T-helper 17 cell (primary cell): Measurements from ENCODE around the gene LIPH. TPM values are rescaled to one million over a fixed set of nuclear protein-coding genes. Genes with fewer than 3 reads are reported as not detected.
"Not testable (repeated sequence)": the region's sequence is repeated elsewhere in the genome, so short reads cannot be mapped to it uniquely, and the experiment has no call there.

Source experiments
- ATAC-seq: fragments of 150-1000 bp; cut with Tn5 transposase; 2 replicates; pipeline ENCODE4 v1.10.0; 2021; ENCODE audit warnings: mild to moderate bottlenecking, moderate library complexity
- DNase-seq, 3 donors: peaks; one replicate each; pipeline versions ENCODE4 v3.0.0 to v3.0.0-alpha.2; 2020 to 2021
- H3K9me3 ChIP-seq: one replicate; pipeline ENCODE4 v1.7.0; 2013; ENCODE audit warnings: low read length, mild to moderate bottlenecking; ENCODE audit not compliant: control insufficient read depth, poor library complexity, severe bottlenecking
- H3K27ac Mint-ChIP-seq: one replicate; pipeline ENCODE4 v1.8.0; 2022; ENCODE audit warnings: mild to moderate bottlenecking, moderate library complexity, mixed read lengths
- H3K27me3 Mint-ChIP-seq: one replicate; pipeline ENCODE4 v1.8.0; 2022; ENCODE audit warnings: mixed read lengths
- H3K36me3 Mint-ChIP-seq: one replicate; pipeline ENCODE4 v1.8.0; 2022; ENCODE audit warnings: low read depth, mixed read lengths
- H3K4me1 Mint-ChIP-seq: one replicate; pipeline ENCODE4 v1.8.0; 2022; ENCODE audit warnings: mild to moderate bottlenecking, mixed read lengths
- H3K4me3 Mint-ChIP-seq: one replicate; pipeline ENCODE4 v1.8.0; 2022; ENCODE audit warnings: mild to moderate bottlenecking, moderate library complexity, mixed read lengths
- total RNA-seq, 4 donors: library from RNA in 2 of 4; stranded (reverse) in 2 of 4; gene quantifications; one replicate each; pipeline ENCODE4 v1.2.3 and lab custom pipeline; 2022 to 2026

Gene LIPH
- total RNA-seq: 1 to 10 TPM in 1 of 2 donors, under 1 TPM in 1; 0.32 to 1.7 TPM
- 0 reads per million in 2 donors for total RNA-seq (lab: John Stamatoyannopoulos, UW)

DNA sequence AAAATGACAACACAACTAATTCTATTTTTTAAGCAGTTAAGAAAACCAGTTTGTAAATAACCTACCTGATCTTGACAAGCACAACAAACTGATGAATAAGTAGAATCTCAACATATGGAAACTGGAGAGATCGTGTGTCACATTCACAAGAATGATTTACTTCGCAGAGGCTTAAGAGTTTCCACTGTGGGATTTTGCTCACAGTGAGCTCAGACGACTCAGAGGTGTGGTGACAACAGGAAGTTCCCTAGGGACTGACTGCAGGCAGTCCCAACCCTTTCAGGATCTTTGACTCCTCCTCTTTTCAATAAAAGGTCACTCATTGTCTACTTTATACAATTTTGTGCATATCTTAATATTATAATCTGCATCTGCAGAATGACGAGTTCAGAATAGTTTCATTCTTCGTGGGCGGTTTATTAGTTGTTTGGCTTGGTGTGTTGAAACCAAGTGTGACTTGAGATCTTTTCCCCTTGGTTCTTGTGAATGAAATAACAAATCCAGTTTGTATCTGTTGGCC lies at the start of gene LIPH:
Gene LIPH (minus strand): TSS at position 231 of the 520 bp plus-strand sequence. CDS start 117 bp downstream, at position 114.
- no peak within 1 kb of the TSS for H3K4me3 Mint-ChIP-seq
- H3K36me3 Mint-ChIP-seq: no peaks in the 10 kb centered on the region
- ATAC-seq: no peak
- H3K9me3 ChIP-seq: no peaks in the 10 kb centered on the region
- H3K27me3 Mint-ChIP-seq: no peaks in the 10 kb centered on the region
- peaks cover 3% of the 10 kb centered on the region for H3K4me1 Mint-ChIP-seq
- H3K27ac Mint-ChIP-seq: no peak within 1 kb of the TSS
- DNase-seq: no peak

DNA sequence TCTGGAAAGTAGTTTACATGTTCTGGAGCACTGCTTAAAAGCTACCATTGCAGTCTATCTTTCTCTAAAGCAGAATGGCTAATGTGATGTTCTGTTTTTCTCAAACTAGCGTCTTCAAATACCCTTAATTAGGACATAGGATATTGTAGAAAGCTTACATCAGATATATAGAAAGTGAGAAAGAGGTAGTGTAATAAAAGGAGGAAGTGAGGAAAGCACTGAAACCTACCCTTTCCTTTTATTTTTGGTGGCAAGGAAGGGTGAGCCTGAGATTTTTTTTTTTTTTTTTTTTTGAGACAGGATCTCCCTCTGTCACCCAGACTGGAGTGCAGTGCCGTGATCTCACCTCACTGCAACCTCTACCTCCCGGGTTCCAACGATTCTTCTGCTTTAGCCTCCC lies 43.1 kb upstream of the LIPH start:
- H3K4me1 Mint-ChIP-seq: peaks cover 14% of the 10 kb centered on the region
- ATAC-seq (peak; percentile 50), DNase-seq (no peak)
- no peaks in the 10 kb centered on the region for H3K9me3 ChIP-seq
- H3K36me3 Mint-ChIP-seq: peaks cover 7% of the 10 kb centered on the region
- H3K4me3 Mint-ChIP-seq: peak overlapping the region; percentile 21
- no peak overlapping the region for H3K27ac Mint-ChIP-seq
- no peaks in the 10 kb centered on the region for H3K27me3 Mint-ChIP-seq

DNA sequence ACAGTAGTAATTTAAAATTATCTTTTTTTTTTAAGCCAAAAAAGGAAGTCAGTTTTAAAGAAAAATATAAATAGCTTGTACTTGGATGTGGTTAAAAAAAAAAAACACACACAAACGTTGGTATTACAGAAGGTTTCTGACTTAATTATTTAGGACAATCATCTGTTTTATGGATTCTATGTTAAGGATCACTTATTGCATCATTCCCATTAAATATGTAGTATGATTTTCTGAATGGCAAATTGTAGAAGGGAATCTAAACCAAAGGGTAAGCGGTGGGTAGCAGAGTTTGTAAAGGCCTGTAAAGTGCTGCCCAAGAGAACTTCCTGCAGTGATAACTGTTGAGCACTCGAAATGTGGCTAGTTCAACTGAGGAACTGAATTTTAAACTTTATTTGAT lies 41.7 kb upstream of the LIPH start:
- H3K27ac Mint-ChIP-seq: no peak overlapping the region
- H3K36me3 Mint-ChIP-seq: peaks cover 4% of the 10 kb centered on the region
- DNase-seq (no peak), ATAC-seq (no peak)
- H3K27me3 Mint-ChIP-seq: no peaks in the 10 kb centered on the region
- no peaks in the 10 kb centered on the region for H3K9me3 ChIP-seq
- H3K4me3 Mint-ChIP-seq: no peak overlapping the region
- H3K4me1 Mint-ChIP-seq: peaks cover 11% of the 10 kb centered on the region

DNA sequence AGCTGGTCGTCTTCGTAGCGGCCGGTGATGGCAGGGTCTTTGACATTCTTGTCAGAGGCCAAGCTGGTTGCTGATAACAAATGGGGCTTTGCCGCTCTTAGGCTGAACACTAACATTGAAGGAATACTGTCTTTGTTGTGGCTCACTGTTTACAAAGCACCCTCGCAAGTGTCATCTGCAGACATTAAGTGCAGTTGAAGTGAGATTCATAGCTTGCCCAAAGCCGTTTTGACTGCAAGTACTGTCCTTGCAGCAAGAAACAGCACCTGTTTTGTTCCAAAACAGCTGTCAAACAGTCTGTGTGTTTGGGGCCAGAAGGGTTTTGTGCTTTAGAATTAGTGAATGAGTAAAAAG lies 34.3 kb upstream of the LIPH start:
- H3K27me3 Mint-ChIP-seq: no peaks in the 10 kb centered on the region
- H3K36me3 Mint-ChIP-seq: no peaks in the 10 kb centered on the region
- H3K4me1 Mint-ChIP-seq: peaks cover 22% of the 10 kb centered on the region
- H3K27ac Mint-ChIP-seq: peak overlapping the region; percentile 94
- peak; percentile 1 for ATAC-seq
- H3K4me3 Mint-ChIP-seq: peak overlapping the region; percentile 88
- H3K9me3 ChIP-seq: no peaks in the 10 kb centered on the region
- no peak for DNase-seq

DNA sequence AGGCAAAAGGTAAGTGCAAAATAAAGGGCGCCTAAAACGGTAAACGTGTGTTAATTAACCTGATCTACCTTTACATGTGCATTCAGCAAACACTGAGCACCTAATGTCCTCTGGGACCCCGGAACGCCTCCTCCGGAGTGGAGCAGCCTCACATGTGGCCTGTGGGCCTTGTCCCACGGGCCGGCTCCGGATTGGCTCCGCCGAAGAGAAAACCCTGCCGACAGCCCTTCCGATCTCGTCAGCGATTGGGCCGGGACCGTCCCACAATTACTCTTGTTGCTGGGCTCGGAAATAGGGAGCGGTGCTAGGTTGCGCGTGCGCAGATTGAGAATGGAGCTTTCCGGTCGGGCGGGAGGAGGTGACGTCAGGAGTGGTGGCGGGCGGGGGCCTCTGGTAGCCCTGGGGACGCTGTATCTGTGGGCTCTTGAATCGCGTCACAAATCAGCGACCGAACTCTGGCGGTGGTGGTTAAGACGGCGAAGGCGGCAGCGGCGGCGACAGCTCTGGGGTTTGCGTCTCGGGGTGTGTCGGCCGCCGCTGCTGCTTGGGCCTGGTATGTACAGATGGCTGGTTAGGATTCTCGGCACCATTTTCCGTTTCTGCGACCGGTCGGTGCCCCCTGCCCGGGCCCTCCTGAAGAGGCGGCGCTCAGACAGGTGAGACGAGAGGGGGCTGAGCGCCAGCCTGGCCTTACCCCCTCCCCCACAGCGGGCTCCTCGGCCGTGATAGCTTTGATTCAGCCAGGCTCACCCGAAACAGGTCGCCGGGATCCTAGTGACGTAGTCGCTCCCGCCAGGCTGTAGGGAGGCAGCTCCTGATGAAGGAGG lies 33.7 kb upstream of the LIPH start, which contains the start of gene SENP2:
Gene SENP2 (plus strand): TSS at position 437 of the 827 bp plus-strand sequence. CDS start 119 bp downstream, at position 556.
- no peaks in the 10 kb centered on the region for H3K36me3 Mint-ChIP-seq
- peak within 1 kb of the TSS; percentile 88 for H3K4me3 Mint-ChIP-seq
- DNase-seq (peak; percentile 97 to 99 (median 98)), ATAC-seq (peak; percentile 93)
- H3K27ac Mint-ChIP-seq: peak within 1 kb of the TSS; percentile 94
- H3K4me1 Mint-ChIP-seq: peaks cover 22% of the 10 kb centered on the region
- H3K27me3 Mint-ChIP-seq: no peaks in the 10 kb centered on the region
- no peaks in the 10 kb centered on the region for H3K9me3 ChIP-seq

DNA sequence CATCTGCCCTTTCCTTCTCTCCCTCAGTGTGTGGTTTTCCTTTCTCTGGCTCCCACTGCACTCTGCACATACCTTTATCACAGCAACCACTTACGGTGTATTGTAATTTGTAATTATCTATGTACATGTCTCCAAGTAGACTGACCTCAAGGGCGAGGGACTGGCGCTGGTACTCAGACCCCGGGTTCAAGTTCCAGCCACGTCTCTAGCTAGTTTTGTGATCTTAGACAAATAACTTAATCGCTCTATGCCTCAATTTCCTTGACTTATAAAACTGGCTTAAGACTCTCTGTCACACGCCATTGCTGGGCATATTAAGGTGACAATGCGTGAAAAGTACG lies 33.1 kb upstream of the LIPH start:
- H3K36me3 Mint-ChIP-seq: no peaks in the 10 kb centered on the region
- peaks cover 4% of the 10 kb centered on the region for H3K27me3 Mint-ChIP-seq
- no peak for DNase-seq
- ATAC-seq: no peak
- no peaks in the 10 kb centered on the region for H3K9me3 ChIP-seq
- peaks cover 21% of the 10 kb centered on the region for H3K4me1 Mint-ChIP-seq
- peak overlapping the region; percentile 88 for H3K4me3 Mint-ChIP-seq
- peak overlapping the region; percentile 94 for H3K27ac Mint-ChIP-seq

DNA sequence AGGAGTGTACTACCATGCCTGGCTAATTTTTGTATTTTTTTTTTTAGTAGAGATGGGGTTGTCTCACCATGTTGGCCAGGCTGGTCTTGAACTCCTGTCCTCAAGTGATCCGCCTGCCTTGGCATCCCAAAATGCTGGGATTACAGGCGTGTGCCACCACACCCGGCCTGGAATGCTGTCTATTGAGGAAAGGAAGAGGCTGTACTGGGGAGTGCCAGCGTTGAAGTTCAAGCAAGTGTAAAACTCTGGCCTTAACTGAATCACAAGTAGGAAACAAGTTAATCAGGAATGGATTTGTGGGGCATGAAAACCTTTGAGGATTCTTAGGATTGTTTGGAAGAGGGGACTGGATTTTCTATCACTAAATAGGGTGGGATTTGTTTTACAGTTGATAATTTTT lies 32.3 kb upstream of the LIPH start:
- peaks cover 4% of the 10 kb centered on the region for H3K27me3 Mint-ChIP-seq
- H3K36me3 Mint-ChIP-seq: no peaks in the 10 kb centered on the region
- H3K4me3 Mint-ChIP-seq: peak overlapping the region; percentile 41
- DNase-seq: no peak
- no peaks in the 10 kb centered on the region for H3K9me3 ChIP-seq
- H3K27ac Mint-ChIP-seq: peak overlapping the region; percentile 94
- no peak for ATAC-seq
- H3K4me1 Mint-ChIP-seq: peaks cover 21% of the 10 kb centered on the region

DNA sequence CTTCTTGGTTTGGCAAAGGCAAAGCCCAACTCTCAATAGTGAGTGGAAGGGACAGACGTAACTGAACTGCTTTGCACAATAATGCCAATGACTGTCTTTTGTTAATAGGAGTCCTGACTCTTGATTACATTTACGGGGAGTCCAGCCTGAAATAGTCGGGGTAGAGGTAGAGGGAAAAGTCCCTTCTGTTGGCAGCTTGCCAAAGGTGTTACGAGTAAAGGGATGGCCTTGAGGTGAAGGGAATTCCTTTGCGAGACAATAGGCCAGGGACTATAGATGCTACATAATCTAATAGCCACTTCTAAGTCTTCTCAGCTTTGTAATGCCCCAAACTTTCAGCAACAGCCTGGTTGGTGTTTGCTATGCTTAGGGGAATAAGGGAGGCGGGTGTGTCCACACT lies 31.5 kb upstream of the LIPH start:
- Mint-ChIP-seq H3K27me3 (peaks cover 4% of the 10 kb centered on the region), H3K4me3 (no peak overlapping the region), H3K4me1 (peaks cover 21% of the 10 kb centered on the region), H3K27ac (no peak overlapping the region), H3K36me3 (no peaks in the 10 kb centered on the region)
- ATAC-seq (no peak), DNase-seq (no peak)
- H3K9me3 ChIP-seq: no peaks in the 10 kb centered on the region

DNA sequence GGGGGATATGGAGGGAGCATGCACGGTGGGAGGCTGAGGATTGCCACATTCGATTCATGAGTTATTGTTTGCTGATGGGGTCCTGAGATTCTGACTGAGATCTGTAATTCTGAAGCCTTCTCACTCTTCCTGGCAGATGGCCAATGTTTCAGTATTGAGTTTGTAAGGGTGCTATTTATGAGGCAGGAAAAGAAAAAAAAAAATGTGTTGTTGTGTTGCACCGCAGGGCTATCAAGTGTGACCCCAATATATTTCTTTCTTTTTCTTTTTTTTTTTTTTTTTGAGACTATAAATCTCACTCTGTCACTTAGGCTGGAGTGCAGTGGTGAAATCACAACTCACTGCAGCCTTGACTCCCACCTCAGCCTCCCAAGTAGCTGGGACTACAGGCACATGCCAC lies 30.5 kb upstream of the LIPH start:
- DNase-seq (no peak), ATAC-seq (no peak)
- H3K27me3 Mint-ChIP-seq: peaks cover 4% of the 10 kb centered on the region
- peaks cover 13% of the 10 kb centered on the region for H3K4me1 Mint-ChIP-seq
- no peaks in the 10 kb centered on the region for H3K36me3 Mint-ChIP-seq
- H3K4me3 Mint-ChIP-seq: no peak overlapping the region
- no peaks in the 10 kb centered on the region for H3K9me3 ChIP-seq
- H3K27ac Mint-ChIP-seq: no peak overlapping the region

DNA sequence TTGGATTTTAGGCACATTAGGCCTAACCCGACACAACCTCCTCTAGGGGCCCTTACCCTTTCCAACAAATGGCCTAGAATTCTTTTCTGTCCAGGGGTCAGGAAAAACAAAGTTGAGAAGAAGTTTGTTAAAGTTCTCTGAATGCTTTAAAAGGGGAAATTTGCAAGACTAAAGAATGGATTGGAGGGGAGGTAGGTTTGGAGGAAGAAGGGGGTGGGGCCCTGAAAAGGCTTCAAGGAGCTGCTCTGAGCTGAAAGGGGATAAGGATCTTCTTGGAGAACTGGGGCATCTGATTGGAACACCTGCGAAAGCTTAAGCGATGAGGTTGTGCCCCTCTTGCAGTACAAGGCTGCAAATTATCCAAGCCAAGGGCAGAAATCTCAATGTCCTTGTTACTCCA lies 29.8 kb upstream of the LIPH start:
- Mint-ChIP-seq H3K4me3 (no peak overlapping the region), H3K36me3 (no peaks in the 10 kb centered on the region), H3K27ac (no peak overlapping the region), H3K4me1 (peaks cover 13% of the 10 kb centered on the region), H3K27me3 (peaks cover 4% of the 10 kb centered on the region)
- no peak for ATAC-seq
- no peak for DNase-seq
- no peaks in the 10 kb centered on the region for H3K9me3 ChIP-seq

DNA sequence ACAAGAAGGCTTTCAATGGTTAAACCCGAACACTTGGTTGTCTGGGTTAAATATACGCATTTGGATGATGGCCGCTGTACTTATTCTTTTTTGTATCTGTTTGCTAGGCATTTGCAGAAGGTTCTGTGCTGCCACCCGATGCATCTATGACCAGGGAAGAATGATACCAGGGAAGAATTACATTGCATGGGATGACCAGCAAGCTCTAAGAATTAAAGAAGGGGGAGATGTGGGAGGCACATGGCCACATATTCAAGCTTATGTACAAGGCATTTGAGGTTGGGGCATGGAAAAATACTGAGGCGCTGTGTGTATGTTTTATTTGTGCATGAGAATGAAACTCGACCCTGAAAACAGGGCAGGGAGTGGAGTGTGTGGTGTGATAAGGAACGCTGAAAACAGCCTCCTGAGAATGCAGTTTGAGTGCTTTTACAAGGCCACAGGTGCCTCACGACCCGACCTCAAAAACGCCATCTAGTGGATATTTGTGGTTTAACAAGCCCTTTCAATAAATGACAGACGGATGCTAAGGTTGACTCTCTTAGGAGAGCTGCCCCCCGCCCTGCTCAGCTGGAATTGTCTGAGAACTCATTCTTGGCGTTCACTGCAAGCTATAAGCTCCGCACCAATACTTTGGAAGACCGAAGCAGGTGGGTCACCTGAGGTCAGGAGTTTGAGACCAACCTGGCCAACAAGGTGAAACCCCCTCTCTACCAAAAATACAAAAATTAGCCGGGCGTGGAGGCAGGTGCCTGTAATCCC lies 22.9 kb upstream of the LIPH start:
- not testable (repeated sequence) for H3K27ac Mint-ChIP-seq, H3K4me3 Mint-ChIP-seq, H3K27me3 Mint-ChIP-seq, H3K4me1 Mint-ChIP-seq, H3K9me3 ChIP-seq, H3K36me3 Mint-ChIP-seq
- DNase-seq (peak in 1 of 3 donors; percentile 13), ATAC-seq (peak; percentile 91)

DNA sequence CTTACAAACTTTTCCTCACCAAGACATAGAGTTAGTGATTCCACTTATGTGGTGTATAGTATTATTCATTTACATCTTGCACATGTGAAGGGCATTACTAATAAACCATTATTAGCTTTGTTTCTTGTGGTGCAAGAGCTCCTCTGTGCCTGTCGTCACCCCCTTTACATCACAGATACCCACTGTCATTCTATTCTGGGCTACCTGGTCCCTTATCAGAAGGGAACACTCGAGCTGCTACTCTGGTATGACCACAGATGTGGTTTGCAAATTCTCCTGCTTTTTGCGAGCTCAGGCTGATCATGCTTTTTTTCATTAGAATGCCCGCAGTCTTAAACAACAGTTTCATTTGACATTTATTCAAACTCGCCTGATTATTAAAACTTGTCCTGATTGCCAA lies 19.8 kb upstream of the LIPH start:
- ATAC-seq: no peak
- Mint-ChIP-seq H3K4me1 (peaks cover 7% of the 10 kb centered on the region), H3K27ac (no peak overlapping the region), H3K36me3 (no peaks in the 10 kb centered on the region), H3K27me3 (no peaks in the 10 kb centered on the region), H3K4me3 (no peak overlapping the region)
- DNase-seq: no peak
- no peaks in the 10 kb centered on the region for H3K9me3 ChIP-seq

DNA sequence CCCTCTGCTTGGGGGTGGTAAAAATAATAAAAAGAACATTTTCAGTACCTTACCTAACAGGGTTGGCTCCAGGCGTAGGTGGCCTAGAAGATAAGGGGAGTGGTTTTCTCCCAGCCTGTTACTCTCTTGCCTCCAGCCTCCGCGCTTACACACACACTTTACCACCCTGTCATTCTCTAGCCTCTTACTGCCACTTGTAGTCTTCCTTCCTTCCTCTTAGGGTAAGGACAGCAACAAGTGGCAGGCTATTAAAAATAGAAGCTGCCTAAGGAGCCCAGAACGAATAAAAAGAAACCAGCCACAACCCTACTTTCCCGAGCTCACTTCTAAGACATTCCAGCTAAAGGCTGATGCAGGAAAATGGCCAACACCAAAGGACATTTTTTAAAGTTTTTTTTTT lies 9.6 kb upstream of the LIPH start:
- DNase-seq (no peak), ATAC-seq (no peak)
- Mint-ChIP-seq H3K4me1 (peaks cover 7% of the 10 kb centered on the region), H3K36me3 (peaks cover 2% of the 10 kb centered on the region), H3K27me3 (peaks cover 24% of the 10 kb centered on the region), H3K27ac (no peak overlapping the region), H3K4me3 (no peak overlapping the region)
- no peaks in the 10 kb centered on the region for H3K9me3 ChIP-seq
